GM12872 (cell line): Measurements from ENCODE around the gene PARP16.

Experiments
- CTCF ChIP-seq: IDR thresholded peaks from 3 replicates; pipeline ENCODE4 v1.5.1; 2011; ENCODE audit warnings: low read depth, mild to moderate bottlenecking, low read length, moderate library complexity; ENCODE audit not compliant: insufficient read depth

PARP16 gene

GRCh38 chr15:65255486-65256140 is 31.1 kb downstream of the PARP16 start:
- no peak for TF ChIP-seq CTCF

GRCh38 chr15:65254758-65255157 is 31.9 kb downstream of the PARP16 start:
- no peak for TF ChIP-seq CTCF

- no peak for TF ChIP-seq CTCF
These were observed 32.3 kb downstream of the PARP16 start for GRCh38 chr15:65254356-65254755.

- no peak for TF ChIP-seq CTCF
These were observed 37.0 kb downstream of the PARP16 start for GRCh38 chr15:65249641-65250040.

- no peak for TF ChIP-seq CTCF
These were observed 38.0 kb downstream of the PARP16 start for GRCh38 chr15:65248511-65249255.

- TF ChIP-seq CTCF: no peak
These were observed 39.7 kb downstream of the PARP16 start for GRCh38 chr15:65246939-65247338.

- TF ChIP-seq CTCF: no peak
These were observed 40.5 kb downstream of the PARP16 start for GRCh38 chr15:65246026-65246714.
